OCI-LY3 (cell line): ENCODE measurements around the gene TPM1.

ENCODE experiments used
- H2AFZ ChIP-seq: fragments of 200-600, 300-600 bp; shearing (Covaris generic); 2 replicates; pipeline ENCODE4 v1.6.0; 2014; ENCODE audit warnings: antibody characterized with exemption, low read depth, low read length
- H3K27ac ChIP-seq: fragments of 200-600, 300-600 bp; sonication (generic); 2 replicates; pipeline ENCODE4 v1.5.1; 2014; ENCODE audit warnings: mild to moderate bottlenecking, low read length, moderate library complexity, mixed read lengths
- H3K27me3 ChIP-seq: fragments of 200-600, 300-600 bp; sonication (generic); 2 replicates; pipeline ENCODE4 v1.6.1; 2014; ENCODE audit warnings: low read depth, low read length, mixed read lengths
- H3K36me3 ChIP-seq: fragments of 200-600, 300-600 bp; sonication (generic); replicated peaks from 2 replicates; pipeline ENCODE3; 2014; ENCODE audit warnings: low read depth, low read length, mixed read lengths
- H3K4me1 ChIP-seq: fragments of 300-600, 200-600 bp; sonication (generic); 2 replicates; pipeline ENCODE4 v1.6.1; 2014; ENCODE audit warnings: low read length, mixed read lengths
- H3K4me2 ChIP-seq: fragments of 200-600, 300-600 bp; sonication (generic); 2 replicates; pipeline ENCODE4 v1.6.1; 2014; ENCODE audit warnings: low read length, mixed read lengths
- H3K4me3 ChIP-seq: fragments of 300-600, 200-600 bp; sonication (generic); 2 replicates; pipeline ENCODE4 v1.5.1; 2014; ENCODE audit warnings: antibody characterized with exemption, mild to moderate bottlenecking, low read length, moderate library complexity
- H3K79me2 ChIP-seq: fragments of 300-600, 200-600 bp; shearing (Covaris generic); 2 replicates; pipeline ENCODE4 v1.6.1; 2014; ENCODE audit warnings: mild to moderate bottlenecking, low read length, mixed read lengths
- H3K9ac ChIP-seq: fragments of 300-600, 200-600 bp; shearing (Covaris generic); 2 replicates; pipeline ENCODE4 v1.6.0; 2014; ENCODE audit warnings: mild to moderate bottlenecking, low read length, moderate library complexity
- H3K9me3 ChIP-seq: fragments of 200-600, 300-600 bp; shearing (Covaris generic); 2 replicates; pipeline ENCODE4 v1.6.1; 2014; ENCODE audit warnings: low read length, mixed read lengths; ENCODE audit not compliant: insufficient read depth
- H4K20me1 ChIP-seq: fragments of 200-600, 300-600 bp; sonication (generic); 2 replicates; pipeline ENCODE4 v1.6.1; 2016; ENCODE audit warnings: low read length, mixed read lengths; ENCODE audit not compliant: insufficient read depth
- CTCF ChIP-seq: fragments of 200-600, 300-600 bp; sonication (generic); IDR thresholded peaks from 2 replicates; pipeline ENCODE4 v1.5.1; 2014; ENCODE audit warnings: antibody characterized with exemption, low read length, low read depth
- EZH2phosphoT487 ChIP-seq: fragments of 200-600 bp; shearing (Covaris generic); IDR thresholded peaks from 2 replicates; pipeline ENCODE4 v1.6.1; 2018; ENCODE audit warnings: antibody characterized with exemption, mixed run types, low read depth

The TPM1 gene

GRCh38 chr15:63013052-63013808 is 29.3 kb upstream of the TPM1 start:
- H3K9ac ChIP-seq: no peak overlapping the region

GRCh38 chr15:63014578-63014977 is 28.0 kb upstream of the TPM1 start:
- H3K4me1 ChIP-seq: peaks cover 7% of the 10 kb centered on the region; the same call in 1 of the 2 replicates
- H3K27me3 ChIP-seq: no peaks in the 10 kb centered on the region
- no peak overlapping the region for H3K27ac ChIP-seq

More at GRCh38 chr15:63013052-63013808, 29.3 kb upstream of the TPM1 start:
- no peaks in the 10 kb centered on the region for H3K36me3 ChIP-seq
- H3K4me3 ChIP-seq: no peak overlapping the region
- H3K4me1 ChIP-seq: peaks cover 7% of the 10 kb centered on the region; the same call in 1 of the 2 replicates
- H4K20me1 ChIP-seq: no peaks in the 10 kb centered on the region
- no peaks in the 10 kb centered on the region for H3K9me3 ChIP-seq
- no peak overlapping the region for H3K27ac ChIP-seq
- no peaks in the 10 kb centered on the region for H3K27me3 ChIP-seq
- no peaks in the 10 kb centered on the region for H3K79me2 ChIP-seq
- no peak overlapping the region for H2AFZ ChIP-seq
- TF ChIP-seq CTCF: no peak
- no peak for TF ChIP-seq EZH2phosphoT487
- H3K4me2 ChIP-seq: no peak overlapping the region

GRCh38 chr15:63015618-63016017 is 26.9 kb upstream of the TPM1 start:
- Histone ChIP-seq H3K36me3 (no peaks in the 10 kb centered on the region), H4K20me1 (no peaks in the 10 kb centered on the region), H3K9me3 (no peaks in the 10 kb centered on the region), H3K79me2 (no peaks in the 10 kb centered on the region), H3K9ac (no peak overlapping the region), H3K4me3 (no peak overlapping the region), H3K4me1 (peaks cover 7% of the 10 kb centered on the region; the same call in 1 of the 2 replicates), H3K4me2 (no peak overlapping the region), H2AFZ (no peak overlapping the region), H3K27me3 (no peaks in the 10 kb centered on the region), H3K27ac (no peak overlapping the region)
- TF ChIP-seq EZH2phosphoT487 (no peak), CTCF (no peak)

More at GRCh38 chr15:63014578-63014977, 28.0 kb upstream of the TPM1 start:
- TF ChIP-seq CTCF (no peak), EZH2phosphoT487 (no peak)
- H3K79me2 ChIP-seq: no peaks in the 10 kb centered on the region
- no peak overlapping the region for H3K9ac ChIP-seq
- no peak overlapping the region for H3K4me2 ChIP-seq
- H3K36me3 ChIP-seq: no peaks in the 10 kb centered on the region
- no peak overlapping the region for H2AFZ ChIP-seq
- no peaks in the 10 kb centered on the region for H3K9me3 ChIP-seq
- H4K20me1 ChIP-seq: no peaks in the 10 kb centered on the region
- H3K4me3 ChIP-seq: no peak overlapping the region

- H3K9ac ChIP-seq: no peak overlapping the region
- H2AFZ ChIP-seq: no peak overlapping the region
- no peaks in the 10 kb centered on the region for H3K79me2 ChIP-seq
- H3K4me2 ChIP-seq: no peak overlapping the region
- H3K27ac ChIP-seq: no peak overlapping the region
- H3K9me3 ChIP-seq: no peaks in the 10 kb centered on the region
- H3K4me1 ChIP-seq: peaks cover 7% of the 10 kb centered on the region; the same call in 1 of the 2 replicates
- H3K27me3 ChIP-seq: no peaks in the 10 kb centered on the region
- TF ChIP-seq EZH2phosphoT487 (no peak), CTCF (no peak)
- H4K20me1 ChIP-seq: no peaks in the 10 kb centered on the region
- no peak overlapping the region for H3K4me3 ChIP-seq
- H3K36me3 ChIP-seq: no peaks in the 10 kb centered on the region
These were observed 26.3 kb upstream of the TPM1 start for GRCh38 chr15:63016234-63016633.
